GM21390 (cell line): ENCODE data around the gene C1orf116.

Source experiments
- ATAC-seq: cut with Tn5 transposase; IDR thresholded peaks from one replicate; pipeline ENCODE4 v1.9.1; 2021; ENCODE audit not compliant: unreplicated experiment

C1orf116 gene

DNA sequence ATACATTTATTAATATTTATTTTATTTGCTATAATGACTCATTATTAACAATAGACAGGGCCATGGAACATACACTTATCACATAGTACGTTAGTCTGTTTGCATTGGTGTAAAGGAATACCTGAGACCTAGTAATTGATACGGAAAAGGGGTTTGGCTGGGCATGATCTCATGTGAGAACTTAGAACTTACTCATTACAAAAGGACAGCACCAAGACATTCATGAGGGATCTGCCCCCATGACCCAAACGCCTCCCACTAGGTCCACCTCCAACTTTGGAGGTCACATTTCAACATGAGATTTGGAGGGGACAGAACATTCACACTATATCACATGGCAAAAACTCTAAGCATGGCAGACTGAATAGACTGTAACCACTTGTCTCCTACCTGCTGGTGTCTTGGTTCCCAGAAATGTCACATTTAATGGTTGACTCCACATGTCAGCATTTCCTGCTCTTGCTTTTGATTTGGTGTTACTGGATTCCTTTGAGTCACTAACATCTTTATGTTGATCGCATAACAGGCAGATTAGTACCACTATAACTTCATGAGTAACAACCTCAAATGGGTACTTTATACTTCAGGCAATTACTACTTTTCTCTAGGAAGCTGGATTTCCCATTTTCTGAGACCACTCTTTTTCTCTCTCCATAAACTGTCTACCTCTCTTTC, 3.5 kb upstream of the C1orf116 start:
- no peak for ATAC-seq

DNA sequence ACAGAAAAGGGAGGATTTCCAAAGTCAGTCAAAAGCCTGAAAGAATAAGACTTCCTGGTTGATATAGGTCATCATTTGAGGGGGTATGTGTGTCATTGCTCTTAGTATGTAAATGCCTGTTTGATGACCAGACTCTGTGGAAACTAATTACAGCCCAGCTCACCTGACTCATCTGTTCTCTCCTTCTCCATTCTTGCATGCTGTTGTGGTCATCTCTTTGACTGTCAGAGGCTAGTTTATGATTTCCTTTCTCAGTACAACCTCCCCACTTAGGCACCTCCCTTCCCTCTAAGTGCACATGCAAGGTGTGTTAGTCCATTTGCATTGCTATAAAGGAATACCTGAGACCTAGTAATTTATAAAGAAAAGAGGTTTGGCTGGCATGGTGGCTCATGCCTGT, 2.4 kb upstream of the C1orf116 start:
- no peak for ATAC-seq

DNA sequence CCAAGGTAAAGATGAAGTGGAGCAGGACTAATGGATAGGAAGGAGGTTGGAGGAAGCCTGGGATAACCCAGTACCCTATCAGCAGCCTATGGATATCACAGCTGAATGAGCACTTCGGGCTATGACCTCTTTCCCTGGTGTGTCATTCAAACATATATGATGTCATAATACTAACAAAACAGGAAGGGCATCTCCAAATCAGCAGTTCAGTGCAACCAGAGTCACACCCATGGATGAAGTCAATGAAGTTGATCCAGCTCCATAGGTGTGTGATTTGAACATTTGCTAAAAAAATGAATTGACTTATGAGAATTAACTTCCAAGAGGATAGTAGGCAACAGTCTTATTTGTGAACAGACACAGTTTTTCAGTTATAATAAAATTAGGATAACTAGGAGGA, 1.7 kb upstream of the C1orf116 start:
- ATAC-seq = no peak

DNA sequence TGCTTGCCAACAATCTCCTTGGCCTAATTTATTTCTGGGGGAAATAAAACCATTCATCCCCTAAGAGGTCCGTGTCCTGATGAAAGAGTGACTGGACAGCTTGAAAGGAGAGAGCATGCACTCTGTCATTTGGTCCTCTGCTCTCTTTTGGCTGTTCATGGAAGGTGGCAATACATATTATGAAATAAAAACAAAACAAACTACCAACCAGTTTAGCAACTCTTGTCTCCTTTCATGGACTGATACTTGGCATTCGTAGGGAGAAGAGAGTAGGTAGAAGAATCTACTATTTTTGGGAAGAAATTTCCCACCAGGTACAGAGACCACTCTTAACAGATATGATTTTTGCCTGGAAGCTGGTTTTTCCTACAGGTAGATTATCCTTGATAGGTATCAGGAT, 746 bp upstream of the C1orf116 start:
- ATAC-seq = no peak

- ATAC-seq = no peak
These were observed 808 bp downstream of the C1orf116 start for GRCh38 chr1:207031632-207032264.

DNA sequence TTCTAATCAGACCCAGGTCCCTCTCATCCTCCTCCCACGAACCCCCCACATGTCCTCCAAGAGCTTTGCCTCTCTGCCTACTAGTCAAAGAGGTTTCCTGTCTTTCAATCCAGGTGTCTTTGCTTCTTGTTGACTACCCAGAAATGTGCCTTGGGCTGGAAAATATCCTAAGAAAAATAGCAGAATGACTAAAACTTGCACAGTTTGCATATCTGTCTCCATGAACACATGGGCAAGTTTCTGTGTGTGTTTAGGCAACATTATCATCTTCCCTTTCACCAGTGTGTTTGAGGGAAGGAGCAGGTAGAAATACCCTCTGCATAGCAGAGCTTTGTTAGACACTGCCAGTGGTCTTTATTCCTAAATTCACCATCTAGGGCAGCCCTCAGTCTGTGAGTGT, 1.5 kb downstream of the C1orf116 start:
- no peak for ATAC-seq

DNA sequence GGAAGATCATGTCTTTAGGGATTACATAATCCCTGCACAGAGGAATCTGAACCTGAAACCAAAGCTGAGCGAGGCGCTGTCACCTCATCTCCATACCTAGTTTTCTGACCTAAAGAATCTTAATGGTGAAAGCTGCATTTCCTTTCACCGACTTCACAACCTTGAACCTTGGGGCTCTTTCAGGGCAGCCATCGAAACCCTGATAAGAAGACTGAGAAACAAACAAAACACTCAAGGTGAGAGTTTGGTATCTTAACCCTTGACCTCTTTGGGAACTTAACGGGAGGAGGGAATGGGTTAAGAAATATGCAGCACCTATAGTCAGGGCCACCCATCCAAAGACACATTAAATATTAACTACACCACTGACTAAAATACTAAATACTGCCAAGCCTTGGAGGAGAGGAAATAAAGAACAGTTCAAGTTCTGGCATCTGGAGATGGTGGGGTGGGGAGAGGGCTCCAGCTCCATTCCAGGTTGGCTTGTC, 2.0 kb downstream of the C1orf116 start:
- no peak for ATAC-seq

DNA sequence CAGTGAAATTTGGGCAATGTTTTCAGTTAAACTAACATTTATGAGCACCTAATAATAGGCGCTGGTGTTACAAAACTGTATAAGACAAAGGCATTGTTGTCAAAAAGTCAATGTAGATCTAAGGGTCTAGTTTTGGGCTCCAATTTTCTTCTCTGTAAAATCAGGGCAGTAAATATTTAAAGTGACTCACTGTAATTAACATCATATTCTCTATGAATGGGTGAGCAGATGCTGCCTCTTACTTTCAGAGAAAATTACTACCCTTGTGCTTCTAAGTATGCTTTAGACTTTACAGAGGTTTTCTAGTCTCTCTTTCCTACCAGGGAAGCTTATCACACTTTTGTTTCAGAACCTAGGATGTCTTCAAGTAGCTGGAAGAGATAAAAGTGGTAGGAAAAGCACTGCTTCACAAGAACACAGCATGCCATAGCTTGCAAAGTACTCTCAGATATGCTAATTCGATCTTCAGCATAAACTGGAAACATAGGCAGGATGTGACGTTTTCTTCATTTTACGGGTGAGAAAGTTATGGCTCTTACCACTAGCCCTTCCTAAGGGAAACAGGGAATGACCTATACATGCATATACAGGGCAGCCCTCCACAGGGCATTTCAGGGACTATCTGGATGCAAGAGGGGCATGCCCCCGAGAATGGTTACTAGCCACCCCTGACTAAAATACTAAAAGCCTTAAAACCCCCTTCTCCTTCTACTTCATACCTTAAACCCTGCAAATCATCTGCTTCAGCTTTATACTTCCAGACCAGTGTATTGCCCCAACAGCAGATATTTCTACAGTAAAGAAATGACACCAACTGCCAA, 2.6 kb downstream of the C1orf116 start:
- no peak for ATAC-seq

DNA sequence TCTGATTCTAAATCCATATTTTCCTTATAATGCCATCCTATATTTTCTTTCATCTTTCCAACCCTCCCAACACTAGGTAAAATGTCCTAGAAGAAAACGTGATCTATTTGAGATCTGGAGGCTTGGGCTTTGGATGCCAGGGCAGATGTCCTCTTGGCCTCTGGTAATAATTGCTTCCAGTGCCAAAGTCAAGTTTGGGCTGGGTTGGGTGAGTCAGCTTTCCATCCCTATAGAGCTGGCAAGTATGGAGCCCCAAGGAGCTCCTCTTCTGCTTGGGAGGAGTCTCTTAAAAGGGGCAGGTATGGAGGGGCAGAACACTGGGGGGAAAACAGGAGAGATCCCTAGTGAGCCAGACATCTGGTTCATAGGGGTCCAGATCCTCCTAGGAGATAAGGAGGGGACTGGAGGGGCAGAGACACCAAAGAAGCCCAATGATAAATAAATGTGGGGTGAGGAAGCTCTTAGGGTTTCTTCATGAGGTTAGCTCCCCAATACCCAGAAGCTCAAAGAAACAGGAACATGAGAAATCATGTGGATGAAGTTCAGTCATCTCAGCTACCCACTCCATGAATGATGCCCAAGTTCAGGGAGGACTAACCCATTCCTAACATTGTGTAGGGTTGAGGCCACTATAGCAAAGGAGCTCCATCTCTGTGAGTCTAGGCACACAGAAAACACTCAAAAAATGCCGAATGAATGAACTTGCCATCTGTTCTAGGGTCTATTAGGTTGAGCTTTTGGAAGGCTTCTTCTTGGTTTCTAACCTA, 3.5 kb downstream of the C1orf116 start:
- ATAC-seq = no peak

- no peak for ATAC-seq
These were observed 4.6 kb downstream of the C1orf116 start for GRCh38 chr1:207027921-207028320.

- ATAC-seq = no peak
These were observed 5.3 kb downstream of the C1orf116 start for GRCh38 chr1:207027206-207027777.

- no peak for ATAC-seq
These were observed 6.4 kb downstream of the C1orf116 start for GRCh38 chr1:207026104-207026534.

DNA sequence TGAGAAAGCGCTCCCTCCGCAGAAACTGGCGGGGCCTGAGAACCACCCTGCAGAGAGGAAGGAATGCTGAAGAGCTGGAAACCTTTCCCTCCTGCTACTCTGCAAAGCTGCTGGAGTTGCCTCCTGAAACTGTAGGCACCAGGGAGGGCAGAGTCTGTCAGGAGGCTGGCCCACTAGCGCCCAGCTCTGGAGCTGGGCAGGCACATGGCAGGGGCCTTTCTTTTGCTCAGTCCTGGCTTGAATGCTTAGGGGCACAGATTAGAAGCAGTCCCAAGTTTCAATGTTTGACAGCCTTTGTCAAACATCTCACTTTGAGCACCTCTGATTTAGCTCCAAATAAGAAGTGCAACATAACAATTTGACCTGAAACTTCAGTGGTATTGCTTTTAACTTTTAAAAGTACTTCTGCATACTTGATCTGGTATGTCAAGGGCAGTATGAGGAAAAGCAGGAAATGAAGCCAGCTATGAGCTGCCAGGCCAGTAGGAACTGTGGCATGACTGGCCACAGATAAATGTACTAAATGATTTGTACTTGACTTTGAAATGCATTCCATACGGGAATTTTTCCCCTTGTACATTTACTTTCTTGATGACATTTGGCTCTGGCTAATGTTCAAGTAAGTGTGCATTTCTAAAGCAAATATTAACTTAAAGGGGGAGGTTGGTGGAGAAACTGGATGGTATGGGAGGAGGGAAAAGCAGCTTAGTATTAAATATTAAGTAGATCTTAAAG, 7.2 kb downstream of the C1orf116 start:
- no peak for ATAC-seq

GRCh38 chr1:207024202-207025145, 8.1 kb downstream of the C1orf116 start:
- no peak for ATAC-seq

DNA sequence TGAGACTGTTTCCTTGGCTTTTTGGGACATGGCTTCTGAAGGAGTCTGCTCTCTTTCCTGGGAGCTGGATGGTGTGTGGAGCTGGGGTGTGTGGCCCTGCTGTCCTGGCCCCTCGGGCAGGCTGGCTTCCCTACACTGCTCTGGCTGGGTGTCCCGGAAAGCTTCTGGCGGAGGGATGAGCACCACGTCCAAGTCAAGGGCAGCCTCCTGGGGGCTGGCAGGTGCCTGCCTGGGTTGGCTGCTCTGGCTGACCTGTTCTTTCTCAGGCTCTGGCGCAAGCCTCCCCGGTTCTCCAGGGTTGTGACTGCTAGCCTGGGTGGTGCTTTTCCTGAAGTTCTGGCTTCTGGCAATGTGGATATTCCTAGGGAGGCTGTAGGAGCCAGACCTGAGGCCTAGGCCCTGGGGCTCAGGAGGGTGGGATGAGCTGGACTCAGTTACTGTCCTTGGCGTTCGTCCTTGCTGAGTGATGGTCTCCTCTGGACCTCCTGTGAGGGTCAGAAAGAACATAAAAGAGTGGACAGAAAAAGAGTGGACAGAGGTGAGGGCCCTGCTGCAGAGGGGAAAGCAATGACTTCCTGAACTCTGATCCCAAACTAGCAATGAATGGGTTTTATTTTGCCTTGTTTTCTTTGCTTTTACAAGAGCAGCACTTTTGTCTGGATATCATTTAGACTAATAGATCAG, 9.4 kb downstream of the C1orf116 start:
- ATAC-seq = no peak

DNA sequence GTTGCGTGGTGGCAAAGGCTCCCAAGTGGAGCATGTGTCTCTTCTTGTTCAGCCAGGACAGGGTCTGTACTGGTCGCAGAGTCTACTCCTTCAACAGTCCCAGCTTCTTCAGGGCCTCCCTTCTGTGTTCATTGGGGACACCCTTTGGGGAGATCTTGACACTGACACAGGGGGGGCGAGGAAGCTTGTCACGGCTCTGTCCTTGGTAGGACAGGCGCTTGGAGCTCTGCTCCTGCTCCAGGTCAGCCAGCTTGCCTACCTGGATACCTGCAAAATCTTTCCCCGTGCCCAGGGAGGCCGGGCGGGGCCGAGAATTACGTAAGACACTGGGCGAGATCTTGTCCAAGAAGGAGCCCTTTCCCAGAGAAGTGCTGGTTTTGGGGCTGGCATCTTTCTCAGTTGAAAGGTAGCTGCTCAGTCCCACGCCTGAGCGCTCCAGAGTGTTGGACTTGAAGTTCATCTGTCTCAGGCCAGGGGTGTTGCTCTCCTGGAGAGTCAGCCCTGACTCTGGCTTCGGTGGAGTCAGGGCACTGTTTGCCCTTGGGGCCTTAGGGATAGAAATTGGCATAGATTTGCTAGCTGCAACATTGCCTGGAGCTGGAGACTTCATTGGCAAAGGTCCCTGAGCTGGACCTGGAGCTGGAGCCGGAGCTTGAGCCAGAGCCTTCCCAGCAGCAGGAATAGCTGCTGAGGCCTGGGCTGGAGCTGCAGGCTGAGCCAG, 10.5 kb downstream of the C1orf116 start:
- ATAC-seq = no peak

DNA sequence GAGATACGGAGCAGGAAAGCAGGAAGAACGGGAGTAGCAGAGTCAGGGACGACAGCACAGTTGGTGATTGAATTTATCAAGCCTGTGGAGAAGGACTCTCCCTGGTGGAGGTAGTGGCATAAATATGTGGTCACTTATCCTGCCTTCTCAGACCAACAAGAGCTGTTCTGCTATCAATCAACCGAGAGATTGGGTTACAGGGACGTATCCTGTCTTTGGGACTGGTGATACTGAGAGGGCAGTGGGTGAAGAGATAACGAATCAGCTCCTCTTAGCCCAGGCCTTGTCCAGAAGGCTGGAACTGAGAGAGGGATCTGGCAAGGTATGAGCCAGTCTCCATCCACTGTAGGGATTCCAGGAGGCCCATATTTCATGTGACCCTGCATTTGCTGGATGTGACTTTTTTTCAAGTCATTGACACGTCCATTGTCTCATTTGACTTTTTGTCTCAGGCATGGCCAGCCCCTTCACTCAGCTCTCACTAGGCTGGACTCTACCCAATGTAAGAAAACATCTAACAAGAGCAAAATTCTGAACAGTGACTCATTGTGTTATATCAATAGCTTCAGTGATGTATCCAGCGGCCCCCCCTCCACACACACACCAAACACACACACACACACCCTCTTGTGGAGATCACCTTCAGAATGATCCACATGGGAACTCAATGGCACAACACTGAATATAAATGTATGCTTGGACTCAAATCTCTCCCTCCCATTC, 11.3 kb downstream of the C1orf116 start:
- no peak for ATAC-seq
